Mucosa of gallbladder (tissue), 1 donor: ENCODE results near the gene FHIT. TPM values are rescaled to one million over a fixed set of nuclear protein-coding genes. Genes with fewer than 3 reads are reported as not detected.

ENCODE experiments used
- DNase-seq: peaks from one replicate; pipeline ENCODE4 v3.0.0-alpha.2; 2020; ENCODE audit warnings: low spot score
- total RNA-seq: library from RNA; stranded (reverse); gene quantifications from one replicate; pipeline ENCODE4 v1.2.1, GENCODE V29; 2021
- donor health status: DM: no; HTN: no; CAD: no.

The FHIT gene
- total RNA-seq, 1 donor from 2014 or later: 38.6 TPM

DNA sequence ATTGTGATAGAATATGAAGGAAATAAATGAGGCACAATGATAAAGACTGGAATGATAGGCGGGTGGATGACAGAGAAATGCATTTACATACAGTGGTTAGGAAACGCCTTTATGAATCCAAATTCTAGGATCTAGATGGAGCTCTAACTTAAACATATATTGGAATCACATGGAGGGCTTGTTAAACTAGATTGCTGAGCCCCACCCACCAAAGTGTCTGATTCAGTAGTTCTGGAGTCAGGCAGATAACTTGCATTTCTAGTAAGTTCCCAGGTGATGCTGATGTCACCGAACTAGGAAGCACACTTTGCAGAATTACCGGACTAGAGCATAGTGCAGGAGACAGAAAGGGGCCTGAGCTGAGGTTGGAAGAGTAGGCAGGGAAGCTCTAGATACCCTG is 837.2 kb downstream of the FHIT start:
- no peak for DNase-seq

DNA sequence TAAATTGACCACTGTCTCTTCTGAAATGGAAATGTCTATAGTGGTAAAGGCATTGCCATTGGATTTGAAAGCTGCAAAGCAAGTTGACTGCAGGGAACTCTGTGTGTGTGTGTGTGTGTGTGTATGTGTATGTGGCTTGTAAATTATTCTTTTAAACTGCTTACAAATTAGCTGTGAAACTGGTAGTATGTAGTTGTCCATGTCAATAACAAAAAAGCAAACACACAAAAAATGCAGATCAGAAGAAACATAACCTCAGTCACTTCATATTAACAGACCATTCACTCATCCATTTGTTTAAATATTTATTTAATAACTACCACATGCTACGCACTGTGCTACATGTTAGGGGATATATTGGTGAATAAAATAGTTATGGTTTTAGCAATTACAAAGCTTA is 837.7 kb downstream of the FHIT start:
- DNase-seq: no peak

DNA sequence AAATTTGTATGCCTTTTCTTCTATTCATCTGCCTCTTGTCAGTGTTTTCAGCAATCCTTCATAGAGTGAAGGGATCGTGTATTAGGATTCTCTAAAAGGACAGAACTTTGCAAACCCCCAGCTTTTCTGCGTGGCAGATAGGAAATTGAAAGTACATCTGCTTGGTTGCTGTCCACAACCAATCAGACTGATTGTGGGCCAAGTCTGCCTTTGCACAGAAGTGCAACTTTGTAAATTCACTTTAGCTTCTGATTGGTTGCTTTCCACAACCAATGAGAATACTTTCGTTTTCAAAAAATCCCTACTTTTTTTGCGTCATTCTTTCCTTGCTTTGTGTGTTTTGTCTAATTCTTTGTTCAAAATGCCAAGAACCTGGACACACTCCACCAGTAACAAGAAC is 847.4 kb downstream of the FHIT start:
- DNase-seq: no peak

DNA sequence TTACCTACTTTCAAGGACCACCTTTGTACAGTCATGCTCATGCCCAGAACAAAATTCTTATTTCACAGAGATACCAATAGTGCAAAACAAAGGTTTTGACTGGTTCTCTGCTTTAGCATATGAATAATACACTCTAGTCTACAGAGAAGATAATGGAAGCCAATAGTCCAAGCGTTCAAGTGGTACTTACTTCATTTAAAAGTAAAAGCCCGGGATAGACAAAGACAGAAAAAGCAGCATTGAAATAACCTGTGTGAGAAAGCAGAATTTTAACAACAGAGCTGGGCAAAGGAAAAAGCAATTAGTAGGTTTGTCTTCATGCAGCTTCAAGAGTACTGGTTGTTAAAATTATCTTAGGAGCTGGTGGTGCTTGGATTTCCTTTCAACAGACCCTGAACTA is 848.3 kb downstream of the FHIT start:
- DNase-seq: no peak

DNA sequence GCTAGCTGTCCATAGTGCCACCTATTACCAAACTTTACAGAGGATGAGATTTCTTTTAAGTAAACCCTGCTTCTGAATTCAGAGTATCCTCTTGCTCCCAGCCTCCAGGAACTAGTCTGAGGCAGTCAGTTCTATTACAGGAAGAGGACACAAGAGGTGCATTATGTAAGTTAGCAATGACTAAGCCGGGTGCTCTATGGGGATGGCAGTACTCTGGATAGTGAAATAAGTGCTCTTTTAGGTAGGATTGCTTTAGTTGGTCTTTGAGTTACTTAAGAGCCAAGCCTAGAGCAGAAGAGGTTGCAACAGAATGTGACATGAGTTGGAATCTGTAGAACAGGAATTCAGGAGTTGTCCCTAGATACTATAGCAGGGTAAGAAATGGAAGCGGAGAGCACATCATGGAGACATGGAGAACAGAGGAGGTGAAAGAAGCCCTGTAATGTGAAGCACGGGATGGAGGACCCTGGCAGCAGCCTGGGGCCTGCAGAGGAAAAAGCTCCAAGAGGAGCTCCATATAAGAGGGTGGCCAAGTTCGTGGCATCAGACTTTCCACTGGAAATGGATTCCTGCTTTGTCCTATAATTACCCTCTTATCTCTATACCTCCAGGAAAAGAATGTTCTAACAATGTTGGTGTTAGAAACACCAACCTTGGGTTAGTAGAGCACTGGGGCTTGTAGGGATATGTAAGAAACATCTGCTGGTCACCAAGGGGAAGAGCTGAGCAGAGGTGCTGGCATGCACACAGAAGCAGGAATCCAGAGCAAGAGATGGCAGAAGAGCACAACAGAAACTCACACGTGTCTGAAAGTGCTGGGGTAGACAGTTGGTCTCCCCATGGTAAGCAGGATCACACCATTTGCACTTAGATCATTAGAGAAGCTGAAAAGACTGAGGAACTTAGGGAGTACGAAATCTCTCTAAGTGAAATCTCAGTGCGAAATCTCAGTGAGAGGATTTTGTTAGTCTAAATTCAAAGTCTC is 851.1 kb downstream of the FHIT start:
- peak; percentile 14 for DNase-seq

DNA sequence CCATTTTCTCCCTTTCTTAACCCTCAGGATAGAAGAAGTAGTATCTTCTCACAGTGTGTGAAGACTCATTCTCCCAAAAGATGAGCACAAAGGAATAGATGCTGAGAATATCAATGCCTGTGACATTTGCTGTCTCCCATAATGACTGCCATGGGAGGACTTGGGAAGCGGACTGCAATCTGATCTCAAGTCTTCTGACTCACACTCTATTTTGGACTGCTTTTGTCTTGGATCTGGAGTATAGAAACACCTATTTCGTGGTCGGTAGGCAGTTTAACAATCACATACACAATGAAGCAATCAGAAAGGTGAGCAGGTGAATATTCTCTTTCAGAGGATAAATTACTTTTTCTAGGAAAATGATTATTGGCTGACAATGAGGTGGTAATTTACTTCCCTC is 852.0 kb downstream of the FHIT start:
- DNase-seq: no peak

DNA sequence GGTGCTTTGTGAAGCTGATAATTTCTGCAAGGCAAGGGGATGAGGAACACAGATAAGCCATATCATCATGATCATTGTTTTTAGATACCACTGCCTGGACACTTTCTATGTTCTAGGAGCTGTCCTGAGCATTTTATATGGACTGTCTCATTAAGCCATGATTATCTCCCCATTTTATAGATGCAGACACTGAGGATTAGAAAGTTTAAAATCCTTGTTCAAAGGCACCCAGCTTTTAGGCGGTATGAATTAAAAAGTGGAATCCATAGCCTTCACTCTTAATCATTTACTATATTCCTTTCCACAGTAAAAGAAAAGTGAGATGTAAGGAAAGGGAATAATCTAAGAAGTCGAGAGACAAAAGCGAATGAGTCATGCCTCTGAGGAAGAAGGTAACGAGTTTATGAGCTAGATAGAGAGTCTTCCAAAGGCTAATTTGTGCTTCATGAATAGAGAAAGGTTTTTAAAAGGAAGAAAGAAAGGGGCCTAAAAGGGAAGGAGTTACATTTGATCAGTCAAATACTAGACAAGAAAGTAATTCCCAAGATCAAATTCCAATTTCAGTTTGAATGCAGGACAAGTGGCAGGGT is 856.0 kb downstream of the FHIT start:
- DNase-seq: no peak

DNA sequence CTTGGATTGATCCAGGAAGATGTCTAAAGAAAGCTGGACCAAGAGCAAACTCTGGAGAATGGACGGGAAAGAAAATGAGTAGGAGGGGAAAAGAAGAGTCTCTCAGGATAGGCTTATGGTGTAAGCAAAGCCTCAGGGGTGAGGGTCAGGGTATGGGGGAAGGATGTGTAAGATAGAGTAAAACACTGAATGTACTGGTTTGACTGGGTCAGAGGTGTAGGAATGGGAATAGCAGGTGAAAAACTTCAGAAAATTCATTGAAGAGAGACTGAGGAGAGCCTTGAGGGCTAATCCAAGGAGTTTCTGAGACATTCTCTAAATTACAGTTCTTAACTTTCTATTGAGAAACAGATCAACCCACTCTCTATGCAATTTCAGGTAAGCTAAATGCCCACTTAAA is 857.3 kb downstream of the FHIT start:
- no peak for DNase-seq

DNA sequence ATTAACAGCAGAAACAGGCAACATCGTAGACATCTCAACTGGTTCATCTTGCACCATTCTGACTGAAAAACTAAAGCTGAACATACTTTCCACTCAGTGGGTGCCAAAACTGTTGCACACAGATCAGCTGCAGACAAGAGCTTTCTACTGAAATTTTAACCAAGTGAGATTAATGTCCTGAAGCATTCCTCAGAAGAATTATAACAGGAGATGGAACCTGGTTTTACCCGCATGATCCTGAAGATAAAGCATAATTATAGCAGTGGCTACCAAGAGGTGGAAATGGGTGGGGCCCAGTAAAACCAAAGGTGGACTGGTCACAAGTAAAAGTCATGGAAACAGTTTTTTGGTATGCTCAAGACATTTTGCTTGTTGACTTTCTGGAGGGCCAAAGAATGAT is 858.8 kb downstream of the FHIT start:
- DNase-seq: no peak

DNA sequence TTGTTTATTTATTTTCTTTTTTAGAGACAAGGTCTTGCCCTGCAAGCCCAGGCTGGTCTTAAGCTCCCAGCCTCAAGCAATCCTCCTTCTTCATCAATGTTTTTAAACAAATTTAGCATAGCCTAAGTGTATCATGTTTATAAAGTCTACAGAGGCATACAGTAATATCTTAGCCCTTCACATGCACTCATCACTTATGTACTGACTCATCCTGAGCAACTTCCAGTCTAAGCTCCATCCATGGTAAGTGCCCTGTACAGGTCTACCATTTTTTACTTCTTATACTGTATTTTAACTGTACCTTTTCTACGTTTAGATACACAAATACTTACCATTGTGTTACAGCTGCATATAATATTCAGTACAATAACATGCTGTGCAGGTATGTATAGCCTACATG is 860.0 kb downstream of the FHIT start:
- no peak for DNase-seq

DNA sequence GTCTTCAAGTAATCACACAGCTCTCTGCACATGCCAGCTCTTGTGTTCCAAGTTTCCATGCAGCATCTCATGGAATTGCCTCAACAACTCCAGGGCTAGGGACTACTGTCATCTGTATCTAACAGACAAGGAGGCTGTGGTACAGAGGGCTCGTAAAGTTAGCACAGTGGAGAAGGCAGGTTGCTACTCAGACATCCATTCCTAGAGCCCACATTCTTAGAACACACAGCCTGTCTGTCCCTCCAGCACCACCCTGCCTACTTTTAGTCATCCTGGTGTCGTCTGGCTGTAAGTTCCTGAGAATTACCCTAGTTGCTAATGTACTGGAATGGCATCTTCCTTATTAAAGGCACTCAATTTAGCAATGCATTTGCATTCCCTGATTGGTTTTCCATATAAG is 862.5 kb downstream of the FHIT start:
- DNase-seq: no peak

DNA sequence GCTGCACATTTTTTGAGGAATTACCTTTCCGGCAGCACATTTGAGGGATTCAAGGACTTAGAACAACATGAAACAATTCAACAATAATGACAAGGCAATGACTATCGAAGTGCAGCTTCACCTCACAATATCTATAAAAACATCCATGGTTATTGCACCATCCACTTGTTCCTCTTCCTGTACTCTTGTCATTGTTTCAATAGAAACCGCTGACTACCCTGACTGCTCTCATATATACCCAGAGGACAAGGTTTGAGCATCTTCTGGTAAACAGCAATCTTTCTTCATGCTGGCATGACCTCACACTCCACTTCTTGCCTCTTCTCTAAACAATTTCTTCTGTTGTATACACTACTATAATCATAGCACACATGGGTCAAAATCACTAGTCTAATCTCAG is 864.9 kb downstream of the FHIT start:
- no peak for DNase-seq

DNA sequence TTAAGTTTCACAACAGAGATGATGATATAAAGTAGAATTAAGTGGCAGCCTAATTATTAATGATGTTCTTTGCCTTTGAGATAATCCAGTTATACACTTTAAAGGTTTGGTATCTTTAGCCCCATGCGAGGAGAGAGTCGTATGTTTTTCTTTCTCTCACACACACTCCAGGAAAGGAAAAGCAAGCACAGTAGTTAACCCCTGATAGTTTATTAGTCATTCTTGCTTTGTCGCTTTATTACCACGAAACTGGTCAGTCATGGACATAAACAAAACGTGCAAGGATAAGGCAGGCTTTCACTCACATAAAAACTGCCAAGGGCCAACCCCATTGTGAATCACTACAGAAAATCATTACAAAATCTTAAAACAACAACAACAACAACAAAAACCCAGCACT is 866.9 kb downstream of the FHIT start:
- no peak for DNase-seq

DNA sequence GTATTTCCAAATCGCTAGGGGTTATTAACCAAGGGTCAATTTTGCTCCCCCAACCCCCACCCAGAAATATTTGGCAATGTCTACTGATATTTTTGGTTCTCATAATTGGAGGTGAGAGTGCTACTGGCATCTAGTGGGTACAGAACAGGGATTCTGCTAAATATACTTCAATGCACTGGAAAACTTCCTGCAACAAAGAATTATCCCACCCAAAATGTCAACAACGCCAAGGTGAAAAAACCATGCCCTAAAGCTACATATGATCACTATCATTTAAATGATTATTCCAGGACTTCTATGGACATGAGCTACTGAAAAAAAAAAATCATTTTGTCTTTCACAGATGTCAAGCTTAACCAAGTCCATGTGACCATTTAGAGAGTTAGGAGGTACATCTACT is 867.9 kb downstream of the FHIT start:
- DNase-seq: no peak

DNA sequence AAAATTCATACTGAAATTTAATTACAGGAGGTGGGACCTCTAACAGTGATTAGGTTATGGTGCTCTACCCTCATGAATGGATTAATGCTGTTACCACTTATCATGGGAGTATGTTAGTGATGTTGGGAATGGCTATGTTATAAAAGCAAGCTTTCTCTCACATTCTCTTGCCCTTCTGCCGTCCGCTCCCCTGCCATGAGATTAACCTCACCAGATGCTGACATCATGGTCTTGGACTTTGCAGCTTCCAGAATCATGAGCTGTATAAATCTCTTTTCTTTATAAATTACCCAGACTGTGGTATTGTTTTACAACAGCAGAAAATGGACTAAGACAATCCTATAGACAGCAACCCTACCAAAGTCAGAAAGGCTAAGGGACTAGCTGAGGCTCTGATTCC is 884.8 kb downstream of the FHIT start:
- no peak for DNase-seq

DNA sequence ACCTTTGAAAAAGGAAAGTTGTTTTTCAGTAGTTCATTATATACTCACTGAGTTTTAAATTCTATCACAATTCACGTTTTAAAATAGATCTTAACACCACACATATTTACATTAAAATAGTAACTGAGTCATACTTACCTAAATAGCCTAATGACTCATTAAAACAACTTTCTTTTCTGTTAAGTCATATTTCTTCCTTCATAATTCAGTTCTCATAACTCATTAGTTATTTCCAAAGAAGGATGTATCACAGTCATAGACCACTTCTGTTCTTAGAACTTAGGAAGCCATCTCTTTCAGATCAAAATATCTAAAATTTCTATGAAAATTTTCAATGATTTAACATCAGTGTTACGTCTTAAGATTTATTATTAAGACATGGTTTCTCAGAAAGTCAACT is 885.9 kb downstream of the FHIT start:
- no peak for DNase-seq

DNA sequence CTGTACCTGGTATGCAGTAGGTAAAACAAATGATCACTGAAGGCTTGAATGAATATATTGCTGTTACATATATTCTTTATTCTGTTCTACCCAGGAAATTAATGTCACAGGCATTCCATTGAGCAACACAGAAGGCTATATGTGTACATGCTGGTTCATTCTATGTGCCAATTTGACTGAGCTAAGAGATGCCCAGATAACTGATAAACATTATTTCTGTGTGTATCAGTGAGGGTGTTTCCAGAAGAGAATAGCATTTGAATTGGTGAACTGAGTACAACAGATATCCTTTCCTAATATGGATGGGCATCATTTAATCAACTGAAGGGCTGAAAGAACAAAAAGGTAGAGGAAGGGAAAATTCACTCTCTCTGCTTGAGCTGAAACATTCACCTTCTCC is 886.8 kb downstream of the FHIT start:
- no peak for DNase-seq

DNA sequence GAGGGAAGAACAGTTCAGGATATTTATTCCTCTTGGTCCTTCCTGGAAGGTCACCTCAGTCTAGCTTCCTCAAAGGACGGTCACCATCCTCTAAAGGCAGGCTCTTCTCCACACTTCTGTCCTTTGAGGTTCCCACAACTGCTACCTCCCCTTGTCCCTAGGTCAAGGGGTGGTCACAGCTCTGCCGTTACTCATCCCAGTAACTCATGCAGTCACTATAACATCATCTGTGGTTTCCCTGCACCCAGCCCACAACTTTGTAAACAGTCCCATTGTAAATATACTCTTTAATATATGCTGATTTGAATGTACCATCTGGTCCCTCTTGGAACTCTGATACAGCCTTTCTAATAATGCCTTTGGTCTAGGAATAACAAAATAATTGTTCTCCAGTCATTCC is 887.4 kb downstream of the FHIT start:
- no peak for DNase-seq

DNA sequence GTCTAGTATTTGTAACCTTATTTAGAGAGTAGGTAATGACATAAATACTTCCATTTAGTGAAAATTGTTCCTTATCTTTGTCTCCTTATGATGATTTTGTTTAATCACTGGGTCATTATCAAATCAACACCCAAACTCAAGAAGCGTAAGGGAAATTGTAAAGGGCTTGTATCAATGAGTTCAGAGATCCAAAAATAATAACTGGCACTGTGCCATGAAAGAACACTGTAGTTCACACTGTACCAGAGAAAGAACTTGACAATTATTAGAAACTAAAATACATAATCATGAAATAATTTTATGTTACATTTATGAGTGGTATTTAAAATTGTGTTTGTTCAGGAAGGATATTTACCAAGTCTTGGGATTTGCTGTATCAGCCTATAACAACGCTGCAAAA is 895.4 kb downstream of the FHIT start:
- DNase-seq: no peak

DNA sequence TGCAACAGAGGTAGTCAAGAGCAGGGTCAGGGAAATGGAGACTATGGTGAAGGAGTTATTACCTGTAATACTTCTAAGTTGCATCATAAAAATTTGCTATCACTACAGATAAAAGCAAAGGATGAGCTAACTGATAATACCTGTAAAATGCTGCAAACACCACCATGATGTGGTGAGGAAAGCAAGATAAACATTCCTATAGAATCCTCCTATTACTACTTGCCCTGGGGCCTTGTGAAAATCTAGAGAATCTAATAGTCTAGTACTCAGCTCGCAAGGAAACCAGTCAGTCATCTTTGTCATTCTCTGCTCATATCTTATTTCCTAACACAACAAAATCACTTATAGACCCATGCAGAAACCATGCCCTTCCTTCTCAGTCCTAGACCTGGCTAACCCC is 899.8 kb downstream of the FHIT start:
- no peak for DNase-seq

DNA sequence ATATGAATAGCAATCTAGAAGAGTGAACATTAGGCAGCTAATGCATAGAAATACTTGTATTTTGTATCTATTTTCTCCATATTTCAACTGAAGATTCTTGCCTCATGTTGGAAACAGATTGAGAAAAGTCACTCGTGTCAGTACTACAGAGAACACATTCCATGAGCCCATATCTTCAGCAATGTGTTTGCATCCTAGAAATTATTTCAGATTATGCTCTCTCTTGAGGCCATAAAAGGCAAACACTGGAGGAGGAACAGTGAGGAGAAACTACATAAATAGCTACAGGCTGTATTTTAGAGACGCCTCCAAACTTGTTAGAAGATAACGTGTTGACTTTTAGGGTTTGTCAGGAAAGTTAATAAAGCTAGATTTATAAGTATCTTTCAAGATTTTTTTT is 906.9 kb downstream of the FHIT start:
- DNase-seq: no peak

DNA sequence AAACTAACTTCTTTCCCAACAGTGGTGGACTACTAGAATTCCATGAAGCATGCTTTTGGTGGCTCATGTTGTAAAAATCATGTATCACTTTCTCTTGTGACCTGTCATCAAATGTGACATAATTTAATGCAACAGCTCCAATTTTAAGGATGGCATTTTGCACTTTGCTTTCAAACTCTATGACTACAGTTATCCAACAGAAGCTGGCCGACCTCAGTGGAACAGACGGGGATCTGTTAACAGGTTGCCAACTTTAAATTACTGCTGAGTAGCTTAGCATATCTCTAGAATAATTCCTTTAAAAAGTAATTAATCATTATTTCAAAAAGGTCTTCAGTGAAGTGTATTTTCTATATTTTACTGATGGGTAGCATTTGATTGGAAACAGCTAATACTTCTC is 907.4 kb downstream of the FHIT start:
- DNase-seq: no peak

DNA sequence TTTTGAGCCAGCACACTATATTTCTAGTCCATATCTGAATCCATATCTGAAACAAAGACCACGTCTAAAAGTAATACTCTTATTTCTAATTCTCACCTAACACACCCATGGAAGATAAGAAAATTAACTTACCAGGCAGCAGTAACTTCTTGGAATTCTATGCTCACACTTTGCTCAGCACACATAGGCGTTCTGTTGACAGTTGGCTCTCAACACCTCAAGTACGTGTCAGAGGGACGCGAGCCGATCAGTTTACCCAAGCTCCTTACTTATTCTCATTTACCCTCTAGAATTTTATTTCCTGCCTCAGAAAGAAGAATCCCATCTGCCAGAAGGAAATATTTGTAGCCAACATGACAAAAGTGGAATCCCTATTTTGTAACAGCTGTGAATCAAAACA is 911.9 kb downstream of the FHIT start:
- DNase-seq: no peak

DNA sequence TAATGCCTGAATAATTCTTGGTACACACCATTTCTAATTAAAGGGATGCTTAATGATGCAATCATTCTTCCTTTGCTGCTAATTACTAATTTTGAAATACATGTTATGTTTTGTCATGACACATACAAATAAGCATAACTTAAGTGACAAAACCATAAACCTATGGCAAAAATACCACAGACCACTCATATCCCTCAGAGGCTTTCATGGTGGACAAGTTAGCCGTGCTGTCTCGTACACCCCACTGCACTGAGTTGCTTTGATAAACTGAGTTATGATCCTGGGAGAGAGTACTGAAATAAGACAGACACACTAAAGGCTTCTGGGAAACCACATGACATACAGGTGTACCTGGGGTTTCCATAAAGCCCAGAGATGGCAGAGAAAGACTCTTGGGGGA is 913.8 kb downstream of the FHIT start:
- no peak for DNase-seq
